MM.1S (cell line): ENCODE results near the gene IMPA2.

Experiments used
- DNase-seq: peaks from one replicate; pipeline ENCODE4 v3.0.0-alpha.2; 2015
- H2AFZ ChIP-seq: fragments of 300-600 bp; sonication (generic); 2 replicates; pipeline ENCODE4 v1.6.0; 2016; ENCODE audit warnings: antibody characterized with exemption, low read length
- H3F3A ChIP-seq: fragments of 300-600 bp; sonication (generic); 2 replicates; pipeline ENCODE4 v1.6.1; 2016; ENCODE audit warnings: mild to moderate bottlenecking, antibody characterized with exemption, low read length, moderate library complexity, mixed read lengths; ENCODE audit not compliant: insufficient read depth
- H3K27ac ChIP-seq: fragments of 300-600 bp; sonication (generic); 2 replicates; pipeline ENCODE4 v1.5.1; 2016; ENCODE audit warnings: mild to moderate bottlenecking, low read length
- H3K27me3 ChIP-seq: fragments of 300-600 bp; sonication (generic); replicated peaks from 2 replicates; pipeline ENCODE4 v1.6.0; 2016; ENCODE audit warnings: low read length; ENCODE audit not compliant: insufficient read depth
- H3K36me3 ChIP-seq: fragments of 300-600 bp; sonication (generic); replicated peaks from 2 replicates; pipeline ENCODE4 v1.6.1; 2016; ENCODE audit warnings: mild to moderate bottlenecking, low read length, mixed read lengths; ENCODE audit not compliant: insufficient read depth
- H3K4me1 ChIP-seq: fragments of 300-600 bp; sonication (generic); 2 replicates; pipeline ENCODE4 v1.6.1; 2016; ENCODE audit warnings: low read length, mixed read lengths
- H3K4me2 ChIP-seq: fragments of 300-600 bp; sonication (generic); 2 replicates; pipeline ENCODE4 v1.6.0; 2016; ENCODE audit warnings: low read depth, low read length
- H3K4me3 ChIP-seq: fragments of 300-600 bp; sonication (generic); 2 replicates; pipeline ENCODE4 v1.5.1; 2016; ENCODE audit warnings: low read length, mixed read lengths
- H3K79me2 ChIP-seq: fragments of 300-600 bp; sonication (generic); 2 replicates; pipeline ENCODE4 v1.6.1; 2016; ENCODE audit warnings: mixed run types, low read length, mixed read lengths
- H3K9ac ChIP-seq: fragments of 300-600 bp; sonication (generic); 2 replicates; pipeline ENCODE4 v1.6.1; 2016; ENCODE audit warnings: low read length, mixed read lengths
- H3K9me2 ChIP-seq: fragments of 300-600 bp; sonication (generic); replicated peaks from 2 replicates; pipeline ENCODE4 v1.6.1; 2016; ENCODE audit warnings: mild to moderate bottlenecking, low read length, mixed read lengths; ENCODE audit not compliant: insufficient read depth
- H3K9me3 ChIP-seq: fragments of 300-600 bp; sonication (generic); replicated peaks from 2 replicates; pipeline ENCODE4 v1.6.1; 2016; ENCODE audit warnings: mild to moderate bottlenecking, low read length, mixed read lengths; ENCODE audit not compliant: insufficient read depth
- H4K20me1 ChIP-seq: fragments of 300-600 bp; sonication (generic); 2 replicates; pipeline ENCODE4 v1.6.1; 2016; ENCODE audit warnings: mild to moderate bottlenecking, low read length, moderate library complexity, mixed read lengths; ENCODE audit not compliant: insufficient read depth
- CTCF ChIP-seq: fragments of 300-600 bp; sonication (generic); IDR thresholded peaks from 2 replicates; pipeline ENCODE4 v1.5.1; 2016; ENCODE audit warnings: antibody characterized with exemption, low read length, mixed read lengths
- EZH2 ChIP-seq: fragments of 300-600 bp; sonication (generic); optimal IDR thresholded peaks from 2 replicates; pipeline ENCODE3; 2017; ENCODE audit warnings: low read depth, mild to moderate bottlenecking, antibody characterized with exemption, low read length, mixed read lengths
- EZH2phosphoT487 ChIP-seq: fragments of 300-600 bp; sonication (generic); IDR thresholded peaks from 2 replicates; pipeline ENCODE4 v1.6.1; 2018; ENCODE audit warnings: antibody characterized with exemption, low read length

IMPA2 gene

GRCh38 chr18:11991021-11991795 is 9.9 kb downstream of the IMPA2 start:
- no peak for DNase-seq
- Histone ChIP-seq H3K36me3 (no peaks in the 10 kb centered on the region), H3K27ac (no peak overlapping the region), H3K4me2 (no peak overlapping the region), H3K27me3 (no peaks in the 10 kb centered on the region), H3K79me2 (no peaks in the 10 kb centered on the region), H3K9me2 (no peaks in the 10 kb centered on the region), H3K4me3 (no peak overlapping the region), H3K9ac (no peak overlapping the region), H3K9me3 (no peaks in the 10 kb centered on the region), H3K4me1 (peaks cover 10% of the 10 kb centered on the region), H2AFZ (no peak overlapping the region), H3F3A (no peaks in the 10 kb centered on the region), H4K20me1 (no peaks in the 10 kb centered on the region)
- no peak for TF ChIP-seq EZH2
- TF ChIP-seq CTCF, result no peak
- no peak for TF ChIP-seq EZH2phosphoT487

- H4K20me1 ChIP-seq, result no peaks in the 10 kb centered on the region; the same call in 1 of the 2 replicates
These were observed 10.9 kb downstream of the IMPA2 start for GRCh38 chr18:11992096-11992790.

GRCh38 chr18:11993264-11993916 is 12.1 kb downstream of the IMPA2 start:
- Histone ChIP-seq H3K27me3 (no peaks in the 10 kb centered on the region), H3K4me2 (no peak overlapping the region), H3K9ac (no peak overlapping the region), H3K4me1 (peaks cover 10% of the 10 kb centered on the region), H3K27ac (no peak overlapping the region), H3K4me3 (no peak overlapping the region), H2AFZ (no peak overlapping the region), H3K9me3 (no peaks in the 10 kb centered on the region), H3F3A (no peaks in the 10 kb centered on the region), H4K20me1 (no peaks in the 10 kb centered on the region; the same call in 1 of the 2 replicates), H3K9me2 (no peaks in the 10 kb centered on the region), H3K36me3 (no peaks in the 10 kb centered on the region), H3K79me2 (no peaks in the 10 kb centered on the region)
- DNase-seq, result no peak
- no peak for TF ChIP-seq CTCF
- TF ChIP-seq EZH2, result no peak
- no peak for TF ChIP-seq EZH2phosphoT487

More at GRCh38 chr18:11992096-11992790, 10.9 kb downstream of the IMPA2 start:
- Histone ChIP-seq H3K9ac (no peak overlapping the region), H3K4me3 (no peak overlapping the region), H3F3A (no peaks in the 10 kb centered on the region), H2AFZ (no peak overlapping the region), H3K27me3 (no peaks in the 10 kb centered on the region), H3K4me2 (no peak overlapping the region), H3K4me1 (peaks cover 10% of the 10 kb centered on the region), H3K79me2 (no peaks in the 10 kb centered on the region), H3K36me3 (no peaks in the 10 kb centered on the region), H3K9me2 (no peaks in the 10 kb centered on the region), H3K27ac (no peak overlapping the region), H3K9me3 (no peaks in the 10 kb centered on the region)
- no peak for DNase-seq
- TF ChIP-seq EZH2 (no peak), EZH2phosphoT487 (no peak), CTCF (no peak)
